GM19455 (cell line): ENCODE results near the gene TUBB6.

Experiments used
- ATAC-seq: cut with Tn5 transposase; IDR thresholded peaks from one replicate; pipeline ENCODE4 v1.9.1; 2021; ENCODE audit not compliant: unreplicated experiment

TUBB6 gene

DNA sequence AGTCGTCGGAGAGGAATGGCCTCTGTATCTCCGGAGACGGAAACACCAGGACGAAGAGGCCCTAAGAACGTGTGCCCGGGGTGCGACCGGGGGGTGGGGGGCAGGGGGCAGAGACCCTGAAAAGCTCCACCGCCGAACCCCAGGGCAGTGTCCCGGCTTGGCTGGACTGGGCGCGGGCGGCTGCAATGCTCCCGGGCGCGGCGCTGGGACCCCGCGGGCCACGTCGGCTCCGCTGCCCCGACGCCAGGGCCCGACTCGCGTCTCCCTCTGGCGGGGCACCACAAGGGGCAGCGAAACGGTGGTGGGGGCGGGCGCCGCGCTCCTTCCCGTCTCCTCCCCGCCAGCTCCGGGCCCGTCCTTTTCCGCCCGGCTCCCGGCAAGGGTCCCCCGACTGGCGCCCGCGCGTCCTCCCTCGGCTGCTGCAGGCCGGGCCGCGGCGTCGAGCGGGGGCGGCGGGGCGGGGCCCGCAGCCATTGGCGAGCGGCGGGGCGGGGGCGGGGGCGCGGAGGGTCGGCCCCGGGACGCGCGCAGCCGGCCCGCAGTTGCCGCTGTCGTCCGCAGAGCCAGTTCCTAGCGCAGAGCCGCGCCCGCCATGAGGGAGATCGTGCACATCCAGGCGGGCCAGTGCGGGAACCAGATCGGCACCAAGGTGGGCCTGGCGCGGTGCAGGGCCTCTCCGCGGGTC lies at the start of gene TUBB6:
Gene TUBB6, plus strand, starts transcription at position 541 of the 685 bp plus-strand sequence. Its CDS starts 52 bp downstream, at position 593.
- peak; percentile 58 for ATAC-seq

DNA sequence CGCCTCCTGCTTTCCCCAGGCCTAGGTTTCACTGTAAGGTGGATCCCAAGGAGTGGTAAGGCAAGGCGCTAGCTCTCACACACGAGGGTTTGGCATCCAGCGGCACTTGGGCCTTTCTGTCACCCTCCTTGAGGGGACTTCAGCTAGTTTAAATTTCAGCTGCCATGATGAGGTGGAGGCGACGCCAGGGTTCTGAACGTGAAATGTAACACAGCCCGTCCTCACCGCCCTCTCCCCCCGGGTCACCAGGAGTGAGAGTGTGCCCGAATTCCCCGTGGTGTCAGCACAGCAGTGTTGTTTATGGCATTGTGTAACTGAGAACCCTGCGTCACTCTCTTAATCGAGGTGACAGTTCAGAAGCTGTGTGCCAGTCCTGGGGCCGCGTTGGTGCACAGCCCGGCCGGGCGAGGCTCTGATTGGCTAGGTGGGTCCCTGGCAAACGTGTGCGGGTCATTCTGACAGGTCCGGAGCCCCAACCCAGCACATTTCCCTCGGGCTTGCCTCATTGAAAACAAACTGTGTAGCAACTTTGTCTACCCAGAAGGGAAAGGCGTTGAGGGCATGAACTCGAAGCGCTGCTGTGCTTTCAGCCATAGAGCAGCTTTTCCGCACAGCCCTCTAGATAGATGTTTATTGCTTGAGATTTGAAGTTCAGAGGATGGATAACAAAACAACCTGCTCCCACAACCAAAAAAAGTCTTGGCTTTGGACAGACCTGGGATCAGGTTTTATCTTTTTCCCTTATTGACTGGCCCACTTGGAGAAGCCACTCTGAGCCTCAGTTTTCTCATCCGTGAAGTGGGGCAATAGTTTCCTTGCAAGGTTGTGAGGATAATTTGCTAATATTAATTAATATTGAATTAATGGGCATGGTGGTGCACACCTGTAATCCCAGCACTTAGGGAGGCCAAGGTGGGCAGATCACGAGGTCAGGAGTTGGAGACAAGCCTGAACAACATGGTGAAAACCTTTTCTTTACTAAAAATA lies 49.0 kb upstream of the TUBB6 start:
- ATAC-seq, result no peak

DNA sequence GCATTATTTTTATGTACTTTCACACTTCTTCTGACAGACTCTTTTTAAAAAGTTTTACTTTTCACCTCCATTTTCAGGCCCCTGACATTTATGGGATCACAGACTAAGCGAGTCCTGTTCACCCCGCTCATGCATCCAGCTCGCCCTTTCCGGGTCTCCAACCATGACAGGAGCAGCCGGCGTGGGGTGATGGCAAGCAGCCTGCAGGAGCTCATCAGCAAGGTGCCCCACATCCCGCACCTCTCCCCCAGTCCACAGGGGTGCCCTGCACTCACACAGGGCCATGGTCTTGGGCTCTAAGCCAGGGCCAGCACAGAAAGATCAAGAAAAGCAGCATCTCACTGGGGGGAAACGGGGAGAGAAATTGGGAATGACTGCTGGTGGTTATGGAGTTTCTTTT lies 45.3 kb upstream of the TUBB6 start:
- ATAC-seq, result no peak

DNA sequence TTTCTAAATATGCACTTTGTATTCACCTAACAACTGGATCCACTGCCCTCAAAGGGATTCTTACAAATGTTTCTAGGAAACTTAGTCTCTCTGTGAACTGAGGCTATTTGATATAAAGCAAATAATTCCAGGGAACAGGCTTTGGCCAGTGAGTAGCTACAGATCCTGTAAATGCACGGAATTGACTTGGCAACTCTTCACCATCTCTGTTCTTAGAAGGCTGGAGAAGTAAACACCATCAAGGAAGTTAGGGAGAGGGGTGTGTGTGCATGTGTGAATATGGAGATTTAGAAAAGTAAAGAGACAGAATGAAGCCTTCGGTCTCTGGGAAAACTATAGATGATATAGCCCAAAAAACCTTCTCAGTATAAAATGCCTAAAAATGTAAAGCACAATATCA lies 43.2 kb upstream of the TUBB6 start:
- no peak for ATAC-seq

DNA sequence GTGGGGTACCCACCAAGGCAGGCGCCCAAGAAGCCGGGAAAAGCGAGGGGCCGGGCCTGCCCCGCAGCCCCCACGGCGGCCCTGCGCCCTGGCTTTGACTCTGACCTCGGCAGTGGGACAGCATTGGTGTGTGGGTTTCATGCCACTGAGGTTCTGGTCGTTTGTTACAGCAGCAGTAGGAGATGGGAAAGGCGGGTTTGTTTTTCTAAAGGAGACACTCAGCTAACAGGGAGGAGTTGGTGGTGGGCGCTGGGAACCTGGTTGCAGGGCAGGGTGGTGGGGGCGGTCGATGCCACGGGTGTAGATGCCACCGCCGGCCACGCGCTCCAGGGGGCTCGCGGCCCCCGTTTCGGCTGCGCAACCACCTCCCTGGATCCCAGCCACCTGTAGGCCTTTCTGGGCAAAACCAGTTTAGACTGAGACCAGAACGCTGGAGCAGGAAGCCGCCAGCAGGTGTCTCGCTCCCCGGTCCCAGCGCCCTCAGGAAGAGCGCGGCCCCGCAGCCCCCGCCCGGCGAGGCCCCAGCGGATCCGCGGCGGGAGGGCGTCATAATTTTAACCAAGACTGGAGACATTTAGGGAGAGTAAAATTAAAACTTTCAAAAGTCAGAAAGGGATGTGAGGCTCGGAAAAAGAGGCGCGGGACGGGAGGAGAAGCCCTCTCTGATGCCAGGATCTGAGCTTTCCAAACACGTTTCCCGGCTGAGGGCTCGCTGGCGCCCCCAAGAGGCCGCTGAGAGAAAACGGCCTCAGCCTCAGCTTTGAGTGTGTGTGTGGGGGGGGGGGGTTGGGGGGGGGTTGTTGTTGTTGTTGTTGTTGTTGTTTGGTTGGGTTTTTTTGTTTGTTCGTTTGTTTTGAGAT lies 36.4 kb upstream of the TUBB6 start:
- peak; percentile 92 for ATAC-seq

DNA sequence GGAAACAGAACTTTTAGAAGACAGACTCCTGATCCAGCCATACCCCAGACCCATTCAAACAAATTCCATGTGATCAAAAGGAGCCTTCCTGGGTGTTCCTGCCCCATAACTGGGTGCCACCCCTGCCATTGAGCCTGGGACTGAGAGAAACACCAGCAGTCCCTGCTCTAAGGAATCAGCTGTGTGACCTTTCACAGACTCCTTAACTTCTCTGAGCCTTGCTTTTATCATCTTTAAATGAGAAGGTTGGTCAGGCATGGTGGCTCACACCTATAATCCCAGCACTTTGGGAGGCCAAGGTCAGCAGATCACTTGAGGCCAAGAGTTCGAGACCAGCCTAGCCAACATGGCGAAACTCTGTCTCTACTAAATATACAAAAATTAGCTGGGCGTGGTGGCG lies 33.2 kb upstream of the TUBB6 start:
- no peak for ATAC-seq

DNA sequence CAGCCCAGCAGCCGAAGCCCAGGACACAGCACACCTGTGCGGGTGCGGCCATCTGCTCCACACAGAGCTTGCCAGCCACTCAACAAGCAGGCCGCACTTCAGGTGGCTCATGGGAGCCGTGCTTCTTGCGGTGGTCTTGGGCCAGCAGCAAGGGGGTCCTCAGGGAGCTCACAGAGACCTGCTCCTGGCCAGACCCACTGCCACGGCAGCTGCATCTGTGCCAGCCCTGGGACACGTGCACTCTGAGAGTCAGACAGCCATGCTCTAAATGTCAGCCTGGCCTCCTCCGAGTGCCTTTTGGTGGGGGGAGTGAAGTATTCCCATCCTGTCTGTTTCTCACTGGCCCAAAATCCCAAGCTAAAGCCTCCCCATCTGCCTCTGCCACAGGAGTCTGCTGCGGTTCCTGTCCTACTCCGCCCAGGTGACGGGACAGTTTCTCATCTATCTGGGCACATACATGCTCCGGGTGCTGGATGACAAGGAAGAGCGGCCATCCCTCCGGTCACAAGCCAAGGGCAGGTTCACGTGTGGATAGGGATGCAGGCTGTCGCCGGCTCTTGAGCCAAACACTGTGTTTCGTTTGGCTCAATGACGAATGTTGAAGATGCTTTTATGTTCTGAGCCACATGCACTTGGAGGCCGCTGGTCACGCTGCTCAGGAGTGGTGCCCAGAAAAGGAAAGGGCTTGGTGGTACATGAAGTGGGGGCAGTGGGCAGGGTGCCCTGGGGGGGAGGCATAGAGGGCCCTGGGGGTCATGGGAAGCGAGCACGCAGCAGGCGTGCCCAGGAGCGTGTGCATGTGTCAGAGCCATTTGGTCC lies 31.1 kb upstream of the TUBB6 start:
- ATAC-seq, result no peak

DNA sequence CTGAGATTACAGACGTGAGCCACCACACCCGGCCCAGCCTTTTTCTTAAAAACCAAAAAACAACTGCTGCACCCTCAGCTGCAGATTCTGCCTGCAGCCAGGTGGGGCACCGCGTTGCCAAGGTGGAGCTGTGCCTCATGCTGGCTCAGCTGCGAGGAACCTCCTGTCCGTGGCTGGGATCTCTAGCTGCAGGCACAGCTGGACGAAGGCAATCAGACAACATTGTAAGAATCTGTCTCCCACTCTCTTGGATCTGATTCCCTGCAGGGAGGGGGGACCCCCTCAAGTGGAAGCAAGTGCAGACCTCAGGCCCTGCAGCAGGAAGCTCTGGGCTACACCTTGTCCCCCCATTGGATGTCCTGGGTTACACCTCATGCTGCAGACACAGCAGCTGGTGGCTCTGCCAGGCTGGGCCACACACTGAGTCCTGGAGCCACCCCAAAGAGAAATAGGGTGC lies 29.8 kb upstream of the TUBB6 start:
- no peak for ATAC-seq

DNA sequence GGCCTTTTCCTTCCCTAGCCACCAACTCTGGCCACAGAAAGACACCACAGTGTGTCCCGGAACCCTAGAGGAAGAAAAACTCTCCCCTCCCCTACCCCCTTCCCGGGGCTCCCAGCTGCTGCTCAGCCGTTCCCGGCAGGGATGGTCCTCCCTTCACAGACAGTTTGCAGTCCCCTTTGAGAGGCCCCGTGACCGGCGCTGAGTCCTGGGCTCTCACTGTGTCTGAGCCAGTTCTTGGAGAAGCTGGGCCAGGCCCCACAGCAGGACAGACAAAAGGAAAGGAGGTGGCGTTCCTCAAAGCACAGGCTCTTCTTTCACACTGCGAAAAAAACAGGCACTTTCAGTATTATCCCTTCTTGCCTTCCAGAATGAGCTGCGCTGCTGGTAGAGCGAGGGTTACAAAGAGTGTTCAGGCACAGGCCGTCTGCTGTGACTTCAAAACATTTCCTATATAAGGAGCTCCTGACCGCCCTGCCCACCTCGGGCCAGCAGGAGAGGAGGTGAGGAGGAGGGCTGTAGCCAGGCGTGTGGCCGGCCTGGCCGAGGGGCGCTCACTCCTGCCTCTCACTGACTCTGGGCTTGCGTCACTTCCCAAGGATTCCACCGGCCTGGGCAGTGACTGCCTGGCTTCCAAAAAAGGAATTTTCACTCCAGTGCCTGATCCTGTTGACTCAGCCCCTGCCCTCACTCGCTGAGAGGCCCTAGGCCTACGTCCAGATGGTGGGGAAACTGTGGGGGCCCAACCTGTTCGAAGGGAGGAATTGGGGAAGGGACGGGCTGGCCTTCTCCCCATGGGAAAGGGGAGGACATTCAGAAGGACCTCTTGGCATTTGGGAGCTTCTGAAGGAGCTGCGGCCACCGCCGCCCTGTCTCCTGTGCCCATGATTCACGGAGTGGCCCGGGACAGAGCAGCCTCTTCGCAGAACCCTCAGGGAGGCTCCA lies 29.0 kb upstream of the TUBB6 start:
- no peak for ATAC-seq

DNA sequence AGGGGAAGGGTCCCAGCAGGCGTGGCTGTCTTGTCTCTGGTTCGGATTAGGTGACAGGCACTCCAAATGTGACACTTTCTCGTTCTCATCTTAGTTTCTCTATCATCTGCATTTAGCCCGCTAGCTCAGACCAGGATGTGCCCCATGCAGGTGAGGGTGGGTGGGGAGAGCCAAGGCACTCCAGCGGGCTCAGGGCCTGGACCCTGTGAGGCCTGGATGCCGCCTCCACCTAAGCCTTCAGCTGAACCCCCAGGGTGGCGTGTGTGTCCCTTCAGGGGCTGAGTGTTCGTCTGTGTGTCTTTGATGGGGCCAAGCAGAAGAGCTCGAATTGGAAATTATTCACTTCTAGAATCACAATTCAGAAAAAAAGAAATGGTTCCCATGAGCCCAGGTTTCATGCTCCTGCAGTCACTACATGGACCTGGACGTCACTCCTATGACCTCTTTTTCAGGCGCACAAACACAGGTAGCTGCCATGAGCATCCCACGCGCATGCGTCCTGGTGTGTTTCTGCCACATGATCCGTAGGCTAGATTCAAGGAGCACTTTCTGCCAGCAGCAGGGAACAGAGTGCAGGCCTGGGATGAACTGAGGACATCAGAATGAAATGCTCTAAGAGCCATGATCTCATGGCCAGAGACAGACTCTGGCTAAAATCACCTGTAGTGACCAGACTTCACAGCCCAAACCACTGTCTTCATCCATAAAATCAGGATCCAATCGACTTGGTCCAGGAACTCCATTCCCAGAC lies 28.1 kb upstream of the TUBB6 start:
- ATAC-seq, result no peak

DNA sequence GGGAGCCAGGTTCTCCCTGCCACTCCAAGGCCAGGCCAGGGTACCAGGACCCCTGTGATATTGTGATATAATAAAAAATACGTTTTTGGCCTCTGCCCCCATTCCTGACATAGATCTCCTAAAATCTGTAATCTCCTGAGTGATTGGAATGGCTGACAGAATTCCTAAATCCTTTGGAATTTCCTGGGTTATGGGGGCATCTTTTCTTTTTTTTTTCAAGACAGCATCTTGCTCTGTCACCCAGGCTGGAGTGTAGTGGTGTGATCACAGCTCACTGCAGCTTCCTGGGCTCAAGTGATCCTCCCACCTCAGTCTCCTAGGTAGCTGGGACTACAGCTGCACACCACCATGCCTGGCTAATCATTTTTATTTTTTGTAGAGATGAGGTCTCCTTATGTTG lies 26.2 kb upstream of the TUBB6 start:
- no peak for ATAC-seq

DNA sequence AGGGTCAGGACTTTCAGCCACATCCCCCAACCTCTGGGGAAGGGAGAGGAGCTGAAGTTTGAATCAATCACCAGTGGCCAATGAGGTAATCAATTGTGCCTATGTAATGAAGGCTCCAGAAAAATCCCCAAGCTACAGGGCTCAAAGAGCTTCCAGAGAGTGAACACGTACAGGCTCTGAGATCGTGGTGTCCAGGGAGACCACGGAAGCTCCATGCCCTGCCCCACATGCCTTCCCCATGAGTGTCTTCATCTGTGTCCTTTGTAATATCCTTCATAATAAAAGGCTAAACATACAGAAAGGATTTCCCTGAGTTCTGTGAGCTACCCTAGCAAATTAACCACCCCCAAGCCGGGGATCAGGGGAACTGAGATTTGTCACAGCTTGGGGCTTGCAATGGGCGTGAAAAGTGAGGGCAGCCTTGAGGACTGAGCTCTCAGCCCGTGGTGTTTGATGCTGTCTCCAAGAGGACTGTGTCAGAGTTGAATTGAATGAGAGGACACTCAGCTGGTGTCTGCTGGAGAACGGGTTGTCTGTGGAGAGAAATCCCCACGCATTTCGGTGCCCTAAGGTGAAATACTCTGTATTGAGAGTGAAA lies 25.5 kb upstream of the TUBB6 start:
- no peak for ATAC-seq

DNA sequence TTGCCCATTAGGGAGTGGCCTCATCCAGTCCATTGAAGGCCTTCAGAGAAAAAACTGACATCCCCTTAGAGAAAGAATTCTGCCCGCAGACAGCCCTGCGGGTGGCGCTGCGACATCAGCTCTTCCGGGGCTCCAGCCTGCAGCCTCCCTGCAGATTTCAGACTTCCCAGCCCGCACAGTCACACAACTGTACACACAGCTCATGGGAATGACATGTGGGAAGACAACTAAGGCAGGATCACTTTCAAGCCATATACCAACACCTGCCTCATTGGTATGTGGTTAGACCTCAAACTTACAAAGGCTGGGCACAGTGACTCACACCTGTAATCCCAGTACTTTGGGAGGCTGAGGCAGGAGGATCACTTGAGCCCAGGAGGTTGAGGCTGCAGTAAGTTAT lies 24.8 kb upstream of the TUBB6 start:
- no peak for ATAC-seq

DNA sequence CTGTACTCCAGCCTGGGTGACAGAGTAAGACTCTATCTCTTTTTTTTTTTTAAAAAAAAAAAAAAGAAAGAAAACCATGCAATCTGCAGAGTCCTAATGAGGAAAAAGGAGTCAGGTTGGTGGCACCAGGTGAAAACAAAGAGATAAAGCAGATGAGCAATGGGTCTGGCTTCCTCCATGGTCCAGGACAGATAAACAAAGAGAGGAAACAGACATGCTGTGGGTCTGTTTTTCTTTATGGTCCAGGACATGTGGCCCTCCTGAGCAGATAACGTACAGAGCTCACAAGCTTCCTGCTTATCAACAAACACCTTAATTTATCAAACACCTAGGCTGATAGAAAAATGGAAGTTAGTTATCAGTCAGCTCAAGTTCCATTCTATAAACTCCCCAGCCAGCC lies 24.4 kb upstream of the TUBB6 start:
- no peak for ATAC-seq

DNA sequence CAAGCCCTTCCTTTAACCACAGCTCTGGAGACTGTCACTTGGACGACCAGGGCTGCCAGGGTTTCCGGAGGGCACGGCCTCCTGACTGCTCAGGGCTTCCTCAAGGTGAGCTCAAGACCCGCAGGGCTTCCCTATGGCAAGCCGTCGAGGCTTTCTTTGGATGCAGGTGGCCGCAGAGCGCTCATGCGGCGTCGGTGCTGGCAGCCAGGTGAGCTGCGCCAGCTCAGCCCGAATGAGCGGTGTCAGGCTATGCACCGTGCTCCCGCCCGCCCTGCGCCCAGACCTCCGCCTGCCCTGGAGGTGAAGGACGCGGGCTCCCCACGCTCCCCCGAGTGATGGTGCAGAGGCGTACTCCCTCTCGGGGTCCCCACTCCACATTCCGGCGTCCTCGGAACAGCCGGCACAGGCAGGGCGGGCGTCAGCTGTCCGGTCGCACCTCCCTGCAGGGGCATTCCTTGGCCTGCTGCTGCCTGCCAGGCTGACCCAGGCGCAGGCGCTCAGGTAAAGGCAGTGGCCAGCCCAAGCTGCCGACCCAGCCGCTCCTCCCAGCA lies 20.8 kb upstream of the TUBB6 start:
- no peak for ATAC-seq

DNA sequence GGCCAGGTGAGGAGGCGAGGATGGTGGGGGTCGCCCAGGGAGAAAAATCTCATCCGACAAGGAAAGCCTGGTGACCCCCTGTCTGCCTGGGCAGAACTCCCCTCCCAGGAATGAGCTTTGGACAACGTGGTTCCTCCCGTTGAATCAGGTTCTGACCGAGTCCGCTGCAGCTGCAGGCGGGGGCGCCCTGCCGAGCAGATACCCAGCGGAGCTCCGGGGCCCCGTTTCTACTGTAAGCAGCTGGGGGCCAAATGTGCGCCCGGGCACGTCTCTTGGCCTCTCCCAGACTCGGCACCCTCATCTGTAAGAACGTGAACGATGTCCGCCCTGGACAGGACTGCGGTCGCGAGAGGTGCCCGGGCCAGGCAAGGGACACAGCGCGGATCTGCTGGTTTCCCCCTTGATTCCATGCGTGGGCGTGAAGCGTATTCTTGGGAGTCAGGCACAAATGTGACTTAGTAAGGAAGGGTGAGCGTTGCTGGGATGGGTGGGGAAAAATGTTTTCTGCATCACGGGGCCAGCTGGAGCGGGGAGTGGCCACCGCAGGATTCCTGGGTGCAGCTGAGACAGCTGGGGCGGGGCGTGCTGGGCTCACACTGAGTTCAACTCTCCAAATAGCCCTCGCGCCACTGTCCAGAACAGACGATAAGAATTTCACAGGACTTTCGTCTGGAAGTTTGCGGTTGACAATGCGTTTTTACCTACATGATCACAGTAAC lies 20.2 kb upstream of the TUBB6 start:
- ATAC-seq, result no peak

DNA sequence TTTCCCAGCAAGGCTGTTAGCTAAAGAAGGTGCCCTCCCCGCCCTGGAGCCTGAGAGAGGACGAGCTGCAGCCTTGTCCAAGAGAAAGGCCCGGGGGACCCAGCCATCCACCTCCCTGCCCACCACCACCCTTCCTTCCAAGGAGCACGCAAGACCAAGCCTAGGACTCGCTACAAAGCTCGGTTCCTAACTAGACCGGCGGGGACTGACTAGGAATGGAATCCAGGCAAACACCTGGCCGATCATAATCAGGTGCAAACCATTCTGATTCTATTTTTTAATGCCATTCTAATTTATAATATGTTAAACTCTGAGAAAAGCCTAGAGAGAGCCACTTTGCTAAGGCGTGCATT lies 19.7 kb upstream of the TUBB6 start:
- ATAC-seq, result no peak
